Choroid plexus epithelial cell (primary cell): ENCODE measurements around the gene OLFML1.

ENCODE experiments used
- DNase-seq: peaks from one replicate; pipeline ENCODE4 v3.0.0-alpha.2; 2010; ENCODE audit warnings: low read depth
- H3K4me3 ChIP-seq: 2 replicates; pipeline ENCODE4 v1.5.1; 2011; ENCODE audit warnings: low read depth, mild to moderate bottlenecking, control low read depth, low read length, moderate library complexity
- CTCF ChIP-seq: conservative IDR thresholded peaks from 2 replicates; pipeline ENCODE4 v1.5.1; 2011; ENCODE audit warnings: low read depth, mild to moderate bottlenecking, control low read depth, inconsistent platforms, low read length, moderate library complexity

The OLFML1 gene

GRCh38 chr11:7506243-7506642, 20.9 kb downstream of the OLFML1 start:
- no peak for TF ChIP-seq CTCF
- H3K4me3 ChIP-seq: no peak overlapping the region
- DNase-seq: no peak

GRCh38 chr11:7508087-7508486, 22.8 kb downstream of the OLFML1 start:
- no peak for TF ChIP-seq CTCF
- DNase-seq: no peak
- H3K4me3 ChIP-seq: no peak overlapping the region

GRCh38 chr11:7509966-7510365, 24.7 kb downstream of the OLFML1 start:
- DNase-seq: no peak
- no peak for TF ChIP-seq CTCF
- no peak overlapping the region for H3K4me3 ChIP-seq

- no peak for DNase-seq
- no peak for TF ChIP-seq CTCF
- no peak overlapping the region for H3K4me3 ChIP-seq
Observed at GRCh38 chr11:7511401-7511800, 26.1 kb downstream of the OLFML1 start.

GRCh38 chr11:7512525-7513233, 27.4 kb downstream of the OLFML1 start:
- peak; percentile 14 for TF ChIP-seq CTCF
- peak; percentile 69 for DNase-seq
- H3K4me3 ChIP-seq: peak overlapping the region; percentile 64

GRCh38 chr11:7513234-7514098, 28.2 kb downstream of the OLFML1 start, which contains the start of gene PPFIBP2:
PPFIBP2 (plus strand) TSS chr11:7513999; CDS start chr11:7549476, 35,477 bp downstream.
- H3K4me3 ChIP-seq: peak within 1 kb of the TSS; percentile 64
- DNase-seq: peak; percentile 66
- TF ChIP-seq CTCF: peak; percentile 79
